Mucosa of descending colon (tissue), 3 donors: ENCODE results near the gene SCN5A. TPM values are rescaled to one million over a fixed set of nuclear protein-coding genes. Genes with fewer than 3 reads are reported as not detected.

ENCODE experiments used
- ATAC-seq: fragments of 200-7000 bp; cut with Tn5 transposase; one replicate; pipeline ENCODE4 v1.9.1; 2020; ENCODE audit warnings: mild to moderate bottlenecking, moderate library complexity
- DNase-seq, 3 donors: peaks; one replicate each; pipeline ENCODE4 v3.0.0-alpha.2; 2020
- H3K36me3 ChIP-seq: fragments of 200-600 bp; one replicate; pipeline ENCODE4 v1.8.0; 2021; ENCODE audit warnings: low read depth, mild to moderate bottlenecking
- H3K4me1 ChIP-seq: fragments of 200-600 bp; one replicate; pipeline ENCODE4 v1.8.0; 2021; ENCODE audit warnings: low read depth, mild to moderate bottlenecking
- H3K4me3 ChIP-seq: fragments of 200-600 bp; one replicate; pipeline ENCODE4 v1.8.0; 2021; ENCODE audit warnings: mild to moderate bottlenecking
- H3K9me3 ChIP-seq: fragments of 200-600 bp; one replicate; pipeline ENCODE4 v1.8.0; 2021; ENCODE audit warnings: mild to moderate bottlenecking
- intact Hi-C, 2 donors: fragments of 100-400 bp; cut with DNase I in 1 of 2; cut with micrococcal nuclease in 1 of 2; formaldehyde crosslinking; loops; one replicate each; pipeline versions ENCODE4 v1.11.0 to v1.11.1; 2022; cut with DNase I, micrococcal nuclease
- total RNA-seq, 3 donors: library from RNA; stranded (reverse); fragmentation: NEBNext Ultra II Directional in 2 of 3; extraction: Animal tissue kit (Norgen Biotek cat#: 25700) in 2 of 3; gene quantifications; one replicate each; pipeline versions ENCODE4 v1.2.1 to v1.2.4, GENCODE V29; 2021 to 2023
- TF ChIP-seq, protein P1 (sequence below): fragments of 200-600 bp; IDR thresholded peaks from one replicate; pipeline ENCODE4 v1.8.0; 2022; ENCODE audit warnings: antibody characterized with exemption, mild to moderate bottlenecking
- donor health status: DM: no; HTN: no; CAD: no; lungs with moderate emphysema.
- donor health status: DM: no; HTN: no; CAD: no.
- donor health status: DM: no; HTN: yes; CAD: no.

SCN5A gene
- total RNA-seq, 3 donors from 2014 or later, result 0.31 to 1.3 (median 0.32) TPM

DNA sequence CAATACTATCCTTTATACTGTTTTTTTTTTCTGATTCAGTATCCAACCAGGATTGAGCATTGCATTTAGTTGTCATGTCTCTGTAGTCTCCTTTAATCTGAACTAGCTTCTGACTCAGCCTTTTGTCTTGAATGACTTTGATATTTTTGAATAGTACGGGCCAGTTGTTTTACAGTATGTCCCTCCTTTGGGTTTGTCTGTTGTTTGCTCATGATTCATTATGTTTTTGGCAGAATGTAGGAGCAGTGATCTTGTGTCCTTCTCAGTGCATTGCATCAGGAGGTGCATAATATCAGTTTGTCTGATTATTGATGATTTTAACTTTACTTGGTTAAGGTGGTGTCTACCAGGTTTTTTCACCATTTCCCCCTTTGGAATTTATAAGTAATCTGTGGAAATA lies 132.8 kb downstream of the SCN5A start:
- no peak for ATAC-seq
- intact Hi-C loops, result no loop called here
- H3K4me1 ChIP-seq, result no peaks in the 10 kb centered on the region
- no peaks in the 10 kb centered on the region for H3K36me3 ChIP-seq
- H3K4me3 ChIP-seq, result no peak overlapping the region
- TF ChIP-seq, protein P1, sequence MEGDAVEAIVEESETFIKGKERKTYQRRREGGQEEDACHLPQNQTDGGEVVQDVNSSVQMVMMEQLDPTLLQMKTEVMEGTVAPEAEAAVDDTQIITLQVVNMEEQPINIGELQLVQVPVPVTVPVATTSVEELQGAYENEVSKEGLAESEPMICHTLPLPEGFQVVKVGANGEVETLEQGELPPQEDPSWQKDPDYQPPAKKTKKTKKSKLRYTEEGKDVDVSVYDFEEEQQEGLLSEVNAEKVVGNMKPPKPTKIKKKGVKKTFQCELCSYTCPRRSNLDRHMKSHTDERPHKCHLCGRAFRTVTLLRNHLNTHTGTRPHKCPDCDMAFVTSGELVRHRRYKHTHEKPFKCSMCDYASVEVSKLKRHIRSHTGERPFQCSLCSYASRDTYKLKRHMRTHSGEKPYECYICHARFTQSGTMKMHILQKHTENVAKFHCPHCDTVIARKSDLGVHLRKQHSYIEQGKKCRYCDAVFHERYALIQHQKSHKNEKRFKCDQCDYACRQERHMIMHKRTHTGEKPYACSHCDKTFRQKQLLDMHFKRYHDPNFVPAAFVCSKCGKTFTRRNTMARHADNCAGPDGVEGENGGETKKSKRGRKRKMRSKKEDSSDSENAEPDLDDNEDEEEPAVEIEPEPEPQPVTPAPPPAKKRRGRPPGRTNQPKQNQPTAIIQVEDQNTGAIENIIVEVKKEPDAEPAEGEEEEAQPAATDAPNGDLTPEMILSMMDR, result no peak
- no peaks in the 10 kb centered on the region for H3K9me3 ChIP-seq
- DNase-seq, result no peak

DNA sequence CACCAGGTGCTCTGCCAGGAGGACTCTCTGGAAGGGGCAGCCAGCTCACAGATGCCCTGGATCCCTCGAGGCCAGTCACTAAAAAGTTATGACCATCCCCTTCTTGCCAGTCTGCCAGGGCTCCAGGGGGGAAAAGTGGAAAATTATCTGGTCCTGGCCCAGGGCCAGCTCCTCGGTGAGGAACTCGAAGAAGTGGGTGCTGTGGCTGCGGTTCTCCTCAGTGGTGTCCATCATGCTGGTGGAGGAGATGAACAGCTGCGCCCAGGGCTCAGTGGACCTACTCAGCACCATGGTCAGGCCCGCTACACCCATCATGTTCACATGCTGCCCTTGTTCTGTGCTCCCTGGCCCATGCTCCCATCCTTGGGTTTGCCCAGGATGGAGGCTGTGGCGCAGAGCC lies 134.1 kb downstream of the SCN5A start:
- no peak for DNase-seq
- ATAC-seq, result no peak
- TF ChIP-seq, protein P1, result no peak
- Histone ChIP-seq H3K9me3 (no peaks in the 10 kb centered on the region), H3K4me1 (no peaks in the 10 kb centered on the region), H3K4me3 (no peak overlapping the region), H3K36me3 (no peaks in the 10 kb centered on the region)
- intact Hi-C loops, result no loop called here

DNA sequence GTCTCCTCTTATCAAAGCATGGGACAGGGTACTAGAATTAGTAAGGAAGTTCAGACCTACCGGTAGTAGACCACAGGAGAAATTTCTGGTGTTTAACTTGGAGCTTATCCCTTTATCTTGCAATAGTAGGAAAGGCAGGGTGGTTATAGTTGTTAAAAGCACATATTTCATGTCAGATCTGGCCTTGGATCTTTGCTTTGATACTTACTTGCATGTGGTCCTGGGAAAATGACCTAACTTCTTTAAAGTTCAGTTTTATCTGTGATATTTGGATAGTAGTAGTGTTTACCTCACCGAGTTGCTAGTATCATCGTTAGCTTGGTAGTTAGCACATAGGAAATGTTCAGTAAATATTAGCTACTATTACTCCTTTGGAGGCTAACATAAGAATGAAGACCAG lies 137.9 kb downstream of the SCN5A start:
- TF ChIP-seq, protein P1, result no peak
- ATAC-seq, result no peak
- Histone ChIP-seq H3K4me3 (no peak overlapping the region), H3K9me3 (no peaks in the 10 kb centered on the region), H3K36me3 (no peaks in the 10 kb centered on the region), H3K4me1 (no peaks in the 10 kb centered on the region)
- intact Hi-C loops, result no loop called here
- no peak for DNase-seq

GRCh38 chr3:38510631-38511030 lies 138.9 kb downstream of the SCN5A start:
- DNase-seq (no peak), ATAC-seq (no peak)
- Histone ChIP-seq H3K4me3 (no peak overlapping the region), H3K36me3 (no peaks in the 10 kb centered on the region), H3K9me3 (no peaks in the 10 kb centered on the region), H3K4me1 (no peaks in the 10 kb centered on the region)
- intact Hi-C loops, result no loop called here
- TF ChIP-seq, protein P1, result no peak

- no peaks in the 10 kb centered on the region for H3K4me1 ChIP-seq
- DNase-seq, result no peak
- H3K36me3 ChIP-seq, result no peaks in the 10 kb centered on the region
- no peak for ATAC-seq
- TF ChIP-seq, protein P1, result no peak
- H3K4me3 ChIP-seq, result no peak overlapping the region
- intact Hi-C loops, result no loop called here
- no peaks in the 10 kb centered on the region for H3K9me3 ChIP-seq
Measured at GRCh38 chr3:38509732-38510131, 139.8 kb downstream of the SCN5A start.

- intact Hi-C loops, result no loop called here
- Histone ChIP-seq H3K4me3 (no peak overlapping the region), H3K9me3 (no peaks in the 10 kb centered on the region), H3K4me1 (no peaks in the 10 kb centered on the region), H3K36me3 (no peaks in the 10 kb centered on the region)
- DNase-seq (no peak), ATAC-seq (no peak)
- TF ChIP-seq, protein P1, result no peak
Measured at GRCh38 chr3:38507120-38507519, 142.4 kb downstream of the SCN5A start.
